ENCODE data around the gene FMNL3. TPM values are rescaled to one million over a fixed set of nuclear protein-coding genes. Genes with fewer than 3 reads are reported as not detected.

The FMNL3 gene
- total and polyA plus RNA-seq, 2 of the 13 experiments (the other 11 are each of a cell fraction or from before 2014, with no cell fraction given) = 0.44 to 1.1 TPM

DNA sequence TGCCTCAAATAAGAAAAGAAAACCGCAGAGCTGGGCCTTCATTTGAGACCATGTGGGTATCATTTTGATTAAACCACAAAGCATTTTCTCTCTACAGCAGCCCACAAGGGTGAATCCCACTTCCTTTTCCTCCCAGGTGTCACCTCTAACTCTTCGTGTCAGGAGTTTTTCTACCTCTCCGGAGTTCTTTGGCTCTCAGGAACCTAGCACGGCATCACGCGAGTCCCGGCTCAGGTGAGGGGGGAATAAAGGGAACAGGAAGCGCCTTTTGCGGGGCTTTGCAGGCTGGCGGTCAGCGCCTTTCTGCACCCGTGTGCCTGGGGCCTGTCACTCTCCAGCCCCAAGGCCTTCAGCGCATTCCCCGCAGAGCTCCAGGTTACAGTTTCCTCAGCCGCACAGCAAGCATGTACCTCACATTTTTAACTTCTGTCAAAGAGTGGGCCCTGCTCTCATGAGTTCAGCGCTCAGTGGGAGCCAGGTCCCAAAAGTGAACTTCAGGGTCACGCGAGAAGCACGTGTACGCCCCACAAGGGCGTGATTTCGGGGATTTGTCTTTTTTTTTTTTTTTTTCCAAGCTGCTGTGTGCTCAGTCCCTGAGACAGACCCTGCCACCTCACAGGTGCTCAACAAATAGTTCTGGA lies 84.6 kb downstream of the FMNL3 start (continued):
- TF ChIP-seq ZFP91 (CRISPR knock-in tag; IDR thresholded peaks at IDR 0.05; ENCODE audit: borderline replicate concordance) (peak; percentile 69; the same call in 1 of the 2 replicates), RXRA (CRISPR knock-in tag; IDR thresholded peaks at IDR 0.05) (0 out of 2 replicates have a peak, but pooled peaks have one; percentile 9), MYPOP (CRISPR knock-in tag; IDR thresholded peaks at IDR 0.05) (peak; percentile 83), FOXO4 (CRISPR knock-in tag; conservative IDR thresholded peaks at IDR 0.05) (peak; percentile 98; the same call in 1 of the 2 replicates), YEATS2 (CRISPR knock-in tag; IDR thresholded peaks at IDR 0.05; ENCODE audit: borderline replicate concordance) (no peak), ZMYM4 (CRISPR knock-in tag; IDR thresholded peaks at IDR 0.05) (no peak), ZNF317 (CRISPR knock-in tag; IDR thresholded peaks at IDR 0.05) (0 out of 2 replicates have a peak, but pooled peaks have one; percentile 12), FOXC1 (CRISPR knock-in tag; IDR thresholded peaks at IDR 0.05; ENCODE audit: borderline replicate concordance) (peak; percentile 65; the same call in 1 of the 2 replicates), ZNF33B (CRISPR knock-in tag; IDR thresholded peaks at IDR 0.05) (no peak), ZBTB43 (CRISPR knock-in tag; conservative IDR thresholded peaks at IDR 0.05) (no peak), SNAI1 (CRISPR knock-in tag; IDR thresholded peaks at IDR 0.05; ENCODE audit: borderline replicate concordance) (0 out of 2 replicates have a peak, but pooled peaks have one; percentile 27), ZNF101 (CRISPR knock-in tag; IDR thresholded peaks at IDR 0.05; ENCODE audit: borderline replicate concordance, low read depth) (no peak), NFYC (CRISPR knock-in tag; IDR thresholded peaks at IDR 0.05) (no peak), FIP1L1 (IDR thresholded peaks at IDR 0.05; ENCODE audit: borderline replicate concordance, insufficient read depth, low read depth, low read length) (no peak), MXD3 (CRISPR knock-in tag; IDR thresholded peaks at IDR 0.05) (0 out of 2 replicates have a peak, but pooled peaks have one; percentile 4), IKZF4 (CRISPR knock-in tag; IDR thresholded peaks at IDR 0.05; ENCODE audit: borderline replicate concordance, low read depth, not compliant biosample characterization) (peak; percentile 49), ZNF607 (CRISPR knock-in tag; IDR thresholded peaks at IDR 0.05; ENCODE audit: borderline replicate concordance) (peak; percentile 37; the same call in 1 of the 2 replicates), KMT2B (CRISPR knock-in tag; IDR thresholded peaks at IDR 0.05) (peak; percentile 33; the same call in 1 of the 2 replicates), ZNF816 (CRISPR knock-in tag; IDR thresholded peaks at IDR 0.05; ENCODE audit: borderline replicate concordance) (peak; percentile 60; the same call in 1 of the 2 replicates), TP53 (CRISPR knock-in tag; conservative IDR thresholded peaks at IDR 0.05) (0 out of 2 replicates have a peak, but pooled peaks have one; percentile 31)
- TF ChIP-seq, protein P1, sequence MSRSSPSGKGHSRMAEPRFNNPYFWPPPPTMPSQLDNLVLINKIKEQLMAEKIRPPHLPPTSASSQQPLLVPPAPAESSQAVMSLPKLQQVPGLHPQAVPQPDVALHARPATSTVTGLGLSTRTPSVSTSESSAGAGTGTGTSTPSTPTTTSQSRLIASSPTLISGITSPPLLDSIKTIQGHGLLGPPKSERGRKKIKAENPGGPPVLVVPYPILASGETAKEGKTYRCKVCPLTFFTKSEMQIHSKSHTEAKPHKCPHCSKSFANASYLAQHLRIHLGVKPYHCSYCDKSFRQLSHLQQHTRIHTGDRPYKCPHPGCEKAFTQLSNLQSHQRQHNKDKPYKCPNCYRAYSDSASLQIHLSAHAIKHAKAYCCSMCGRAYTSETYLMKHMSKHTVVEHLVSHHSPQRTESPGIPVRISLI (CRISPR knock-in tag; IDR thresholded peaks at IDR 0.05; ENCODE audit: borderline replicate concordance) = peak; percentile 77; the same call in 1 of the 2 replicates
